H1 (cell line): ENCODE measurements around the gene MAP4K4. TPM values are rescaled to one million over a fixed set of nuclear protein-coding genes. Genes with fewer than 3 reads are reported as not detected.

ENCODE experiments used
- E2F6 ChIP-seq: IDR thresholded peaks from 2 replicates; pipeline ENCODE4 v1.6.1; 2012; ENCODE audit warnings: inconsistent platforms
- polyA plus RNA-seq, 7 experiments: library from polyadenylated mRNA; depleted of rRNA in 3 of 7; stranded (reverse) in 5 of 7; unstranded in 2 of 7; fragments of >200 nt in 5 of 7; fragments of 200-250 nt in 2 of 7; gene quantifications; 1 replicate in 5 of 7; 2 replicates in 1 of 7; 4 replicates in 1 of 7; pipeline versions ENCODE4 v1.2.1 to v1.2.3, GENCODE V29; 2011 to 2013; ENCODE audit warnings: missing spikeins in 2 of 7, mixed read lengths in 2 of 7
- total RNA-seq: library from RNA; stranded (reverse); fragmentation: NEBNext Ultra II Directional; extraction: Animal tissue kit (Norgen Biotek cat#: 25700); gene quantifications from 2 replicates; pipeline ENCODE4 v1.2.1, GENCODE V29; 2021

MAP4K4 gene
- total and polyA plus RNA-seq, 2 of the 8 experiments (the other 6 are each of a cell fraction or from before 2014, with no cell fraction given) = 53.2 to 138 TPM

GRCh38 chr2:101734505-101735165, 37.1 kb downstream of the MAP4K4 start (continued):
- TF ChIP-seq E2F6 = no peak
